AG20443 (cell line): ENCODE results near the gene LDLRAD4.

Experiments
- DNase-seq: peaks from one replicate; pipeline ENCODE4 v3.0.0; 2012; ENCODE audit warnings: low spot score, mixed read lengths

The LDLRAD4 gene

GRCh38 chr18:13202571-13202970, 16.0 kb upstream of the LDLRAD4 start:
- no peak for DNase-seq

- no peak for DNase-seq
These were observed 12.3 kb upstream of the LDLRAD4 start for GRCh38 chr18:13206301-13206700.

- no peak for DNase-seq
These were observed 11.3 kb upstream of the LDLRAD4 start for GRCh38 chr18:13207294-13207693.

GRCh38 chr18:13211534-13211933, 7.0 kb upstream of the LDLRAD4 start:
- no peak for DNase-seq

- DNase-seq: no peak
These were observed 5.3 kb upstream of the LDLRAD4 start for GRCh38 chr18:13213036-13213795.

GRCh38 chr18:13214609-13215008, 4.0 kb upstream of the LDLRAD4 start:
- no peak for DNase-seq

- peak; percentile 82 for DNase-seq
These were observed 2.4 kb upstream of the LDLRAD4 start for GRCh38 chr18:13216092-13216582.

- peak; percentile 66 for DNase-seq
These were observed 1.7 kb upstream of the LDLRAD4 start for GRCh38 chr18:13216711-13217465.

GRCh38 chr18:13217466-13217961, 1.0 kb upstream of the LDLRAD4 start:
- peak; percentile 51 for DNase-seq

- DNase-seq: no peak
These were observed 591 bp upstream of the LDLRAD4 start for GRCh38 chr18:13217971-13218367.

- DNase-seq: no peak
These were observed 437 bp downstream of the LDLRAD4 start for GRCh38 chr18:13218997-13219396.

GRCh38 chr18:13219593-13220159, 1.1 kb downstream of the LDLRAD4 start:
- DNase-seq: no peak

GRCh38 chr18:13220361-13220991, 1.9 kb downstream of the LDLRAD4 start:
- no peak for DNase-seq

- DNase-seq: peak; percentile 76
These were observed 3.6 kb downstream of the LDLRAD4 start for GRCh38 chr18:13221869-13222855.

- DNase-seq: no peak
These were observed 4.3 kb downstream of the LDLRAD4 start for GRCh38 chr18:13222856-13223281.

GRCh38 chr18:13223311-13224143, 5.0 kb downstream of the LDLRAD4 start:
- DNase-seq: no peak

GRCh38 chr18:13225261-13225660, 6.7 kb downstream of the LDLRAD4 start:
- DNase-seq: no peak

- DNase-seq: no peak
These were observed 8.1 kb downstream of the LDLRAD4 start for GRCh38 chr18:13226533-13227144.

GRCh38 chr18:13227910-13228309, 9.3 kb downstream of the LDLRAD4 start:
- no peak for DNase-seq
